Left hindlimb (tissue), 1 donor: ENCODE data around the gene TFR2.

ENCODE experiments used
- DNase-seq: peaks from one replicate; pipeline ENCODE4 v3.0.0-alpha.2; 2018

TFR2 gene

GRCh38 chr7:100649826-100650565 lies 8.6 kb upstream of the TFR2 start:
- DNase-seq: no peak

GRCh38 chr7:100642534-100642907 lies 1.2 kb upstream of the TFR2 start:
- no peak for DNase-seq

GRCh38 chr7:100641860-100642533 lies 645 bp upstream of the TFR2 start:
- no peak for DNase-seq

DNA sequence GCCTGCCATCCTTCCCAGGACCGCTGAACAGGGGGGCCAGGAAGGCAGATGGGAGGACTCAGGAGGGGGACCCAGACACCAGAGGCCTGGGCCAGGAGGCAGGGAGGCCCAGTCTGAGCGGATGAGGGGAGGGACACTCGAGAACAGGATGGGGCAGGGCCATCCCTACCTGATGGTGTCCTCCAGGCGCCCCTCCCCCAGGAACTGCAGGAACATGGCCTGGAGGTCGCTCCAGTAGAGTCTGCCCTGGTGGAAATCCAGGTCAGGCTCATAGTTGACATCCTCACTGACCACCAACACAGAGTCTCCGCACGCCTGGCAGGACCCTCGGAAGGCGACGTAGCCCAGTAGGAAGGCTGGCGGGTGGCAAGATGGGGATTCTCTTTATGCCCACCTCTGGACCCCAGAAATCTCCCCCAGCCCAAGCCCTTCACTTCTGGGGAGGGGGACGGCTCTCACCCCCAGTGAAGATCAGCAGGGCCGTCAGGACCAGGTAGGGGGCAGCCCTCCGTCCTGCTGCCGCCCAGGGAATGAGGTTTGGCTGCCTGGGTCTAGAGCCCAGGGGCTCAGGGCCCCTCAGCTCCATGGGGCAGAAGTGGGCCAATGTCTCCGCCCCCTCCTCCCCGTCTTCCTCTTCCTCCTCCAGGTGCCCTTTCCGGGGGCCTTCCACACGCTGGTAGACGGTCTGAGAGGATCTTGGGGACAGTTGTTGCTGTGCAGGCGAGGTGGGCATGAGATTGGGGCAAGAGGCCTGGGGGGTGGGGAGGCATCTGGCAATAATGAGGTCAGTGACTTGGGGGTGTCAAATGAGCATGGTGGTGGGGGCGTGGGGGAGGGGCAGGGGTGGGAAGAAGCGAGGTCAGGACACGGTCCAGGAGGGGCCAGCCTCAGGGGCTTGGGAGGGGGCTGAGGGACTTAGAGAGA lies 573 bp downstream of the TFR2 start:
- DNase-seq: no peak

GRCh38 chr7:100639995-100640516 lies 1.3 kb downstream of the TFR2 start:
- DNase-seq: no peak

- DNase-seq: peak; percentile 54
Observed at GRCh38 chr7:100632951-100633717, 8.2 kb downstream of the TFR2 start.

- no peak for DNase-seq
Observed at GRCh38 chr7:100630066-100630465, 11.3 kb downstream of the TFR2 start.

GRCh38 chr7:100629117-100629716 lies 12.1 kb downstream of the TFR2 start:
- DNase-seq: no peak

- DNase-seq: no peak
Observed at GRCh38 chr7:100627238-100627549, 14.2 kb downstream of the TFR2 start.

DNA sequence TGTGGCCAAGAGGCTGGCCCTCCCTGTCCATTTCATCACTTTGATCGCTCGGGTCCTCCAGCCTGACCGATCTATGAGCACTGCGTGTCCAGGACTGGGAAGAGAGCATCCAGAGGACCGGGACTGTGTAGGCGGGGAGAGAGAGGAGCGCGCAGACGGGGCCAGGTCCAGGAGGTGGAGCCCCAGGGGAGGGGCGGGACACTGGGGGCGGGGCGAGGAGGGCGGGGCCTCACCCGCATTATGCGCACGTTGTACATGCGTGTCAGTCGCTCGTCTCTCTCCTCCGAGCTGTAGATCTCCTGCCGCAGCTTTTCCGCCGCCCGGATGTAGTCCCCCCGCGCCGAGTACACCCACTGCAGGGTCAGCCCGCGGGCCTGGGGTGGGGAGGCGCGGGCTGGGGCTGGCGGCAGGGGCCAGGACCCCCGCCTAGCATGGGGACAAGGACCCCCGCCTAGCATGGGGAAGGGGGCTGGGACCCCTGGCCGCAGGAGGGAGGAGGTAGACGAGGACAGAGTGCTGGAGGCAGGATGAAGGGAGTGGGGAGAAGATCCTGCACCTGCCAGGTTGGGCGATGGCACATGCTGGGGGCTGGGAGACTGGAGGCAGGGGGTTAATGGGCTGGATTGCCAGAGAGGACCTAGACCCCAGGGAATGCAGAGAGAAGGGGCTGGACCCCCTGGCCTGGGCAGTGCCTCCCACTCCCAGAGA lies 14.7 kb downstream of the TFR2 start:
- DNase-seq: peak; percentile 88

GRCh38 chr7:100626055-100626454 lies 15.3 kb downstream of the TFR2 start:
- DNase-seq: no peak

DNA sequence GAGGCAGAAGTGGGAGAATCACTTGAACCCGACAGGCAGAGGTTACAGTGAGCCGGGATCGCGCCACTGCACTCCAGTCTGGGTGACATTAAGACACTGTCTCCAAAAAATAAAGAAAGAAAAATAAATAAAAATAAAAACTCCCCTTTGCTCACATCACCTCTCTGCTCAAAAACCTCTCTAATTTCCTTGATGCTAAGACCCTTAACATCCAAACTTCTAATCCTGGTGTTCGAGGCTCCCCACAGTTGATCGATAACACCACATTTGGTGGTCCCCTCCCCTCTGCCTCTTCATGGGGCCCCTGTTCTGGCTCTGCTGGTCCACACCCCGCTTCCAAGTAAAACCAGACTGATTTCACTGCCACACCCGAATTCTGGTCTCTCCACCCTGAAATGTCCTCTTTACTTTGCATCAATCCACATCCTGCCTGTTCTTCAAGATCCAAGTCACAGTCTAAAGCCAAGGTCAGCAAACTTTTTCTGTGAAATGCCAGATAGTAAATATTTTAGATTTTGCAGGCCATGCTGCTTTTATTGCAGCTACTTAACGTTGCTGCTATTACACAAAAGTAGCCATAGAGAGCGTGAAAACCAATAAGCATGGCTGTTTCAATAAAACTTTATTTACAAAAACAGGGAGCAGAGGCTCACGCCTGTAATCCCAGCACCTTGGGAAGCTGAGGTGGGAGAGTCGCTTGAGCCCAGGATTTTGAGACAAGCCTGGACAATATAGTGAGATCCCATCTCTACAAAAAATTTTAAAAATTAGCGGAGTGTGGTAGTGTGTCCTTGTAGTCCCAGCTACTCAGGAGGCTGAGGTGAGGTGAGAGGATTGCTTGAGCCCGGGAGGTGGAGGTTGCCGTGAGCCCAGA lies 17.2 kb downstream of the TFR2 start:
- no peak for DNase-seq

DNA sequence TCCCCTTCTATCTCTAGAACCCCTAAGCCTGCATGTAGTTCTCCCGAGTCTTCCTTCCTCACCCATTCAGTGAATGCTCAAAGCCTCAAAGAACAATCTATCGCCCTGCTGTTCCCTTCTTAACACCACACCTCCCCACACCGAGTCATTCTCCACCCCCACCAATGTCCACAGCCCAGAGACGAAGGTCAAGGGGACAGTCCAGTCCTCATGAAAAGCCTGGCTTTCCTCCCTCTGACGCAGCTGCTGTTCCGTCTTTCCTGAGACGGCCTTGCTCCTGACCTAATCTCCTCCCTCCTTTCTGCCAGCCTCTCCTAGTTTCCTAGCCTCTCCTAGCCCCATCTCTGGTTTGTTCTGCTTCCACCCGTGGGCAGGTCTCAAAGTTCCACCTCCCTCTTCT lies 19.8 kb downstream of the TFR2 start:
- DNase-seq: no peak

- no peak for DNase-seq
Observed at GRCh38 chr7:100620804-100621203, 20.5 kb downstream of the TFR2 start.

- DNase-seq: no peak
Observed at GRCh38 chr7:100620239-100620638, 21.1 kb downstream of the TFR2 start.

DNA sequence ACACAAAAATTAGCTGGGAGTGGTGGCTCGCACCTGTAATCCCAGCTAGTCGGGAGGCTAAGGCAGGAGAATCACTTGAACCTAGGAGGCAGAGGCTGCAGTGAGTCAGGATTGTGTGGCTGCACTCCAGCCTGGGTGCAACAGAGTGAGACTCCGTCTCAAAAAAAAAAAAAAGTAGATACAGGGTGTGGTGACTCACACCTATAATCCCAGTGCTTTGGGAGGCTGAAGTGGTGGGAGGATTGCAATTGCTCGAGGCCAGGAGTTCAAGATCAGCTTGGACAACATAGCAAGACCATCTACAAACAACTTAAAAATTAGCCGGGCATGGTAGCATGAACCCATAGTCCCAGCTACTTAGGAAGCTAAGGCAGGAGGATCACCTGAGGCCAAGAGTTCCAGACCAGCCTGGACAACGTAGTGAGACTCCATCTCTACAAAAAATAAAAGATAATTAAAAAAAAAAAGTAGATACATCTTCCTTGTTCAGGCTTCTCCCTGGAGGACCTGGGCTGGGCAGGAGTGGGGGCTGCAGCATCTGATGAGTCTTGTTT lies 27.0 kb downstream of the TFR2 start:
- no peak for DNase-seq

DNA sequence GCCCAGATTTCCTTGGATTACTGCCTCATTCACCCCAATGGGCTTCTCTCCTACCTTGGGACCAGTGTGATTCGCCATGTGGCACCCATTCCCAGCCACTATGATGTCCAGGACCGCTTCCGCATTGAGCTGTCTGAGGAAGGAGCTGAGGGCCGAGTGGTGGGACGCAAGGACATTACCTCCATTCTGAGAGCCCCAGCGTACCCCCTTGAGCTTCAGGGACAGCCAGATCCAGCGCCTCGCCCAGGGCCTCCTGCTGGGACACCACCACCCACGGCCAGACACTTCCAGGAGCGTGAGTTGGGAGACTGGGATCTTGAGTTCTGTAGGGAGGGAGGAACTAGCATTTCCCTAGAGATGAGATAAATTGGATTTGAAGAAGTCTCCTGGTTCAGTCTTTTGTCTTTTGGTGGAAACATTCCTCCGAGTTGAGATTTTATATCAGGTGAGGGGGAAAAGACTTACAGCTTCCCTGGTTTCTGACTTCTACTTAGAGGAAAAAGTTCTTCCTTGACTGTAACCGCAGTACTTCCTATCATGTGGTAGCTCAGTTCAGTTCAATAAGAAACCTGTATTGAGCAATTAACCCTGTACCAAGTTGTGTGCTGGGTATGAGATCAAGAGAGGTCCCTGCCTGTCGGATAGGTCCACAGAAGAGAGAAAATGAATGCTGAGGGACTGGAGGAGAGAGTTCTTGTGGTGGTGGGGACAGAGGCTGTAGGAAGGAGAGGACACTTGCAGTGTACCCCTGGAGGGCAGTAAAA lies 27.8 kb downstream of the TFR2 start:
- no peak for DNase-seq

GRCh38 chr7:100612730-100613390 lies 28.5 kb downstream of the TFR2 start:
- peak; percentile 58 for DNase-seq
